ENCODE results near the gene PLD4. TPM values are rescaled to one million over a fixed set of nuclear protein-coding genes. Genes with fewer than 3 reads are reported as not detected.

The PLD4 gene
- total RNA-seq, 1 experiment from 2014 or later = 0.15 TPM

DNA sequence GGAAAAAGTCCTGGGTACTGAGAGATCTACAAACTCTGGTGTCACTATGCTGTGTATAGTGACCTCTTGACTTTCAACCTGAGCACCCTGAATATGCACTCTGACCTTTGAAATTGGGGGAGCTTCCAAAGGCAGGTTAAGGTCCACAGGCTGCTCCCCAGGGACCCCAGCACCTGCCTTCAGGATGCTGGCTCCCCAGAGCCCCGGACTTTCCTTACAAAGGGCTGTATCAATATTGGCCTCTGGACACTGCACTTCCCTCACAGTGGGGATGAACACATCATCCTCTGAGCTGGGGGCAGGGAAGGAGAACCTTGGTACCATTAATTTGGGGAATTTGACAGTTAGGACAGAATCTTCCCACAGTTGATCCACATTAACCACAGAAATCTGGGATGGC is 14.3 kb downstream of the PLD4 start:
- Histone ChIP-seq H3K4me1 (ENCODE audit: control insufficient read depth, insufficient read depth, low read length) (no peaks in the 10 kb centered on the region), H3K27me3 (ENCODE audit: control insufficient read depth, insufficient read depth, low read length) (no peaks in the 10 kb centered on the region), H3K9me3 (ENCODE audit: control insufficient read depth, insufficient read depth, low read depth, low read length) (no peaks in the 10 kb centered on the region), H3K27ac (ENCODE audit: low read length) (no peak overlapping the region), H3K4me3 (ENCODE audit: low read depth in 2 of 2, low read length in 2 of 2) (no peak overlapping the region), H3K36me3 (ENCODE audit: control insufficient read depth, insufficient read depth, low read length) (peaks cover 5% of the 10 kb centered on the region)
- CTCF ChIA-PET = no interaction called here
- BruUV-seq (replicated peaks) = no TSS peak
- intact Hi-C loops (cut with micrococcal nuclease; ENCODE audit: unreplicated experiment) (no loop called here), in situ Hi-C loops (cut with HindIII; ENCODE audit: low pct_unique_long_range_greater_than_20kb, low sequenced_read_pairs) (no loop called here)
- TF ChIP-seq SIN3A (IDR thresholded peaks at IDR 0.05; ENCODE audit: borderline replicate concordance, insufficient read depth, low read depth, low read length) (no peak), TCF7L2 (IDR thresholded peaks at IDR 0.05; ENCODE audit: low read depth, low read length) (no peak), POLR2AphosphoS5 (IDR thresholded peaks at IDR 0.05; ENCODE audit: low read depth, low read length) (no peak)
- TF ChIP-seq, protein P1, sequence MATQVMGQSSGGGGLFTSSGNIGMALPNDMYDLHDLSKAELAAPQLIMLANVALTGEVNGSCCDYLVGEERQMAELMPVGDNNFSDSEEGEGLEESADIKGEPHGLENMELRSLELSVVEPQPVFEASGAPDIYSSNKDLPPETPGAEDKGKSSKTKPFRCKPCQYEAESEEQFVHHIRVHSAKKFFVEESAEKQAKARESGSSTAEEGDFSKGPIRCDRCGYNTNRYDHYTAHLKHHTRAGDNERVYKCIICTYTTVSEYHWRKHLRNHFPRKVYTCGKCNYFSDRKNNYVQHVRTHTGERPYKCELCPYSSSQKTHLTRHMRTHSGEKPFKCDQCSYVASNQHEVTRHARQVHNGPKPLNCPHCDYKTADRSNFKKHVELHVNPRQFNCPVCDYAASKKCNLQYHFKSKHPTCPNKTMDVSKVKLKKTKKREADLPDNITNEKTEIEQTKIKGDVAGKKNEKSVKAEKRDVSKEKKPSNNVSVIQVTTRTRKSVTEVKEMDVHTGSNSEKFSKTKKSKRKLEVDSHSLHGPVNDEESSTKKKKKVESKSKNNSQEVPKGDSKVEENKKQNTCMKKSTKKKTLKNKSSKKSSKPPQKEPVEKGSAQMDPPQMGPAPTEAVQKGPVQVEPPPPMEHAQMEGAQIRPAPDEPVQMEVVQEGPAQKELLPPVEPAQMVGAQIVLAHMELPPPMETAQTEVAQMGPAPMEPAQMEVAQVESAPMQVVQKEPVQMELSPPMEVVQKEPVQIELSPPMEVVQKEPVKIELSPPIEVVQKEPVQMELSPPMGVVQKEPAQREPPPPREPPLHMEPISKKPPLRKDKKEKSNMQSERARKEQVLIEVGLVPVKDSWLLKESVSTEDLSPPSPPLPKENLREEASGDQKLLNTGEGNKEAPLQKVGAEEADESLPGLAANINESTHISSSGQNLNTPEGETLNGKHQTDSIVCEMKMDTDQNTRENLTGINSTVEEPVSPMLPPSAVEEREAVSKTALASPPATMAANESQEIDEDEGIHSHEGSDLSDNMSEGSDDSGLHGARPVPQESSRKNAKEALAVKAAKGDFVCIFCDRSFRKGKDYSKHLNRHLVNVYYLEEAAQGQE (IDR thresholded peaks at IDR 0.05; ENCODE audit: insufficient read depth in 1 of 2, low read depth in 2 of 2, low read length in 1 of 2) = no peak
- TF ChIP-seq, protein P2, sequence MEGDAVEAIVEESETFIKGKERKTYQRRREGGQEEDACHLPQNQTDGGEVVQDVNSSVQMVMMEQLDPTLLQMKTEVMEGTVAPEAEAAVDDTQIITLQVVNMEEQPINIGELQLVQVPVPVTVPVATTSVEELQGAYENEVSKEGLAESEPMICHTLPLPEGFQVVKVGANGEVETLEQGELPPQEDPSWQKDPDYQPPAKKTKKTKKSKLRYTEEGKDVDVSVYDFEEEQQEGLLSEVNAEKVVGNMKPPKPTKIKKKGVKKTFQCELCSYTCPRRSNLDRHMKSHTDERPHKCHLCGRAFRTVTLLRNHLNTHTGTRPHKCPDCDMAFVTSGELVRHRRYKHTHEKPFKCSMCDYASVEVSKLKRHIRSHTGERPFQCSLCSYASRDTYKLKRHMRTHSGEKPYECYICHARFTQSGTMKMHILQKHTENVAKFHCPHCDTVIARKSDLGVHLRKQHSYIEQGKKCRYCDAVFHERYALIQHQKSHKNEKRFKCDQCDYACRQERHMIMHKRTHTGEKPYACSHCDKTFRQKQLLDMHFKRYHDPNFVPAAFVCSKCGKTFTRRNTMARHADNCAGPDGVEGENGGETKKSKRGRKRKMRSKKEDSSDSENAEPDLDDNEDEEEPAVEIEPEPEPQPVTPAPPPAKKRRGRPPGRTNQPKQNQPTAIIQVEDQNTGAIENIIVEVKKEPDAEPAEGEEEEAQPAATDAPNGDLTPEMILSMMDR (IDR thresholded peaks at IDR 0.05) = no peak
- POLR2A ChIA-PET = no interaction called here
- DNase-seq (ENCODE audit: low read depth, low spot score) = no peak
- ATAC-seq = no peak

DNA sequence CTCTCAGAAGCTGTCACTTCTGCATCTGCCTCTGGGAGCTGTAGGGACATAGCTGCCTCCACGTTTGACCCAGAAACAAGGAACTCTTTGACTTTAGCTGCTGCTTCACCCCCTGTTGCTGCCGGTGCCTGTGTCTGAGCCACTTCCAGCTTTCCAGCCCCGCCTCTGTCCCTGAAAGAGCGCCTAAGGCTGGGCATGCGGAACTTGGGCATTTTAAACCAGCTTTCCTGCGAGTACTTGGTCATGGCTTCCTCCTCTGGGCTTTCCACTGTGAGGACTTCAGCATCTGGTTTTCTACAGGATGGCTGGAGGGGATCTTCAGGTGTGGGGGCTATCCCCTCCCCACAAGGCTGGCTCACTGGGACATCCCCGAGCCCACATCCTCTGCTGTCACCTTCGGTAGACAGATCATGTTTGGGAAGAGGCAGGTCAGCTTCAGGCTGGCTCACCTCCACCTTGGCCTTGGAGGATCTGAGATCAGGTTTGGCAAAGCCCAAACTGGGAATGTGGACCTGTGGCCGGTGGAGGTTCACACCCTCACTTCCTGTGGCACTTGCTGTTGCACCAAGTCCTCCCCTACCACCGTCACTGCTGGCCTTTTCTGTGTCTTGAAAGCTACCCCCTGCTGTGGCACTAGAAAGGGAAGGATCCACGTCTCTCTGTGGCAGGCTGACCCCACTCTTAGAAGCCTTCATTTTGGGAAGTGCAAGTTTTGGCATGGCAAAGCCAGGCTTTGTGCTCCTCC is 15.2 kb downstream of the PLD4 start:
- ChIA-PET POLR2A (no interaction called here), CTCF (no interaction called here)
- no peak for DNase-seq (ENCODE audit: low read depth, low spot score)
- Histone ChIP-seq H3K36me3 (ENCODE audit: control insufficient read depth, insufficient read depth, low read length) (peaks cover 5% of the 10 kb centered on the region), H3K27me3 (ENCODE audit: control insufficient read depth, insufficient read depth, low read length) (no peaks in the 10 kb centered on the region), H3K4me1 (ENCODE audit: control insufficient read depth, insufficient read depth, low read length) (no peaks in the 10 kb centered on the region), H3K4me3 (ENCODE audit: low read depth in 2 of 2, low read length in 2 of 2) (no peak overlapping the region), H3K27ac (ENCODE audit: low read length) (no peak overlapping the region), H3K9me3 (ENCODE audit: control insufficient read depth, insufficient read depth, low read depth, low read length) (no peaks in the 10 kb centered on the region)
- ATAC-seq = no peak
- TF ChIP-seq POLR2AphosphoS5 (IDR thresholded peaks at IDR 0.05; ENCODE audit: low read depth, low read length) (no peak), SIN3A (IDR thresholded peaks at IDR 0.05; ENCODE audit: borderline replicate concordance, insufficient read depth, low read depth, low read length) (no peak), TCF7L2 (IDR thresholded peaks at IDR 0.05; ENCODE audit: low read depth, low read length) (no peak)
- TF ChIP-seq, protein P2 (IDR thresholded peaks at IDR 0.05) = no peak
- TF ChIP-seq, protein P1 (IDR thresholded peaks at IDR 0.05; ENCODE audit: insufficient read depth in 1 of 2, low read depth in 2 of 2, low read length in 1 of 2) = no peak
- intact Hi-C loops (cut with micrococcal nuclease; ENCODE audit: unreplicated experiment) (no loop called here), in situ Hi-C loops (cut with HindIII; ENCODE audit: low pct_unique_long_range_greater_than_20kb, low sequenced_read_pairs) (no loop called here)
- no TSS peak for BruUV-seq (replicated peaks)
